IPS-20b (cell line): ENCODE measurements around the gene GAL3ST2.
"Not testable (repeated sequence)": the region's sequence is repeated elsewhere in the genome, so short reads cannot be mapped to it uniquely, and the experiment has no call there.

ENCODE experiments used
- H3K27ac ChIP-seq: one replicate; pipeline ENCODE4 v1.5.1; 2013; ENCODE audit warnings: low read length
- H3K27me3 ChIP-seq: 2 replicates; pipeline ENCODE4 v1.6.1; 2013; ENCODE audit warnings: mild to moderate bottlenecking, low read length, inconsistent platforms; ENCODE audit not compliant: insufficient read depth
- H3K36me3 ChIP-seq: 2 replicates; pipeline ENCODE4 v1.6.1; 2013; ENCODE audit warnings: low read depth, mild to moderate bottlenecking, inconsistent platforms, low read length, moderate library complexity; ENCODE audit not compliant: insufficient read depth
- H3K4me1 ChIP-seq: 2 replicates; pipeline ENCODE4 v1.6.1; 2013; ENCODE audit warnings: mild to moderate bottlenecking, control low read depth, inconsistent platforms, low read length, moderate library complexity; ENCODE audit not compliant: insufficient read depth
- H3K4me3 ChIP-seq: 2 replicates; pipeline ENCODE4 v1.5.1; 2013; ENCODE audit warnings: mild to moderate bottlenecking, low read length, inconsistent platforms
- H3K9ac ChIP-seq: 2 replicates; pipeline ENCODE4 v1.6.1; 2013; ENCODE audit warnings: low read depth, mild to moderate bottlenecking, inconsistent platforms, low read length, moderate library complexity
- H3K9me3 ChIP-seq: 2 replicates; pipeline ENCODE4 v1.6.1; 2013; ENCODE audit warnings: mild to moderate bottlenecking, low read depth, low read length, inconsistent platforms; ENCODE audit not compliant: insufficient read depth

Gene GAL3ST2

GRCh38 chr2:241823531-241824437 is 47.2 kb downstream of the GAL3ST2 start:
- H3K36me3 ChIP-seq, H3K4me3 ChIP-seq, H3K4me1 ChIP-seq, H3K9ac ChIP-seq, H3K27ac ChIP-seq, H3K9me3 ChIP-seq: not testable (repeated sequence)
- peaks cover 12% of the 10 kb centered on the region for H3K27me3 ChIP-seq

GRCh38 chr2:241827394-241827793 is 50.8 kb downstream of the GAL3ST2 start:
- no peaks in the 10 kb centered on the region for H3K36me3 ChIP-seq
- no peak overlapping the region for H3K9ac ChIP-seq
- H3K27me3 ChIP-seq, result peaks cover 12% of the 10 kb centered on the region
- H3K4me3 ChIP-seq, result no peak overlapping the region
- no peak overlapping the region for H3K27ac ChIP-seq
- no peaks in the 10 kb centered on the region for H3K4me1 ChIP-seq
- H3K9me3 ChIP-seq, result peaks cover 9% of the 10 kb centered on the region

- H3K36me3 ChIP-seq, result no peaks in the 10 kb centered on the region
- H3K27me3 ChIP-seq, result no peaks in the 10 kb centered on the region
- H3K27ac ChIP-seq, result no peak overlapping the region
- H3K4me3 ChIP-seq, result no peak overlapping the region
- no peaks in the 10 kb centered on the region for H3K4me1 ChIP-seq
- no peak overlapping the region for H3K9ac ChIP-seq
- no peaks in the 10 kb centered on the region for H3K9me3 ChIP-seq
These were observed 56.6 kb downstream of the GAL3ST2 start for GRCh38 chr2:241833101-241833663.

GRCh38 chr2:241833756-241834526 is 57.3 kb downstream of the GAL3ST2 start:
- not testable (repeated sequence) for H3K4me1 ChIP-seq, H3K27ac ChIP-seq, H3K36me3 ChIP-seq, H3K9ac ChIP-seq, H3K9me3 ChIP-seq, H3K4me3 ChIP-seq, H3K27me3 ChIP-seq

- Histone ChIP-seq H3K4me3 (no peak overlapping the region), H3K27ac (no peak overlapping the region), H3K9ac (no peak overlapping the region), H3K27me3 (no peaks in the 10 kb centered on the region), H3K36me3 (no peaks in the 10 kb centered on the region), H3K4me1 (no peaks in the 10 kb centered on the region), H3K9me3 (no peaks in the 10 kb centered on the region)
These were observed 58.0 kb downstream of the GAL3ST2 start for GRCh38 chr2:241834527-241835210.

- no peaks in the 10 kb centered on the region for H3K4me1 ChIP-seq
- no peaks in the 10 kb centered on the region for H3K9me3 ChIP-seq
- no peak overlapping the region for H3K4me3 ChIP-seq
- H3K36me3 ChIP-seq, result no peaks in the 10 kb centered on the region
- H3K27me3 ChIP-seq, result no peaks in the 10 kb centered on the region
- no peak overlapping the region for H3K9ac ChIP-seq
- H3K27ac ChIP-seq, result no peak overlapping the region
These were observed 59.0 kb downstream of the GAL3ST2 start for GRCh38 chr2:241835611-241836010.

GRCh38 chr2:241836292-241836691 is 59.7 kb downstream of the GAL3ST2 start:
- Histone ChIP-seq H3K27me3 (no peaks in the 10 kb centered on the region), H3K4me1 (no peaks in the 10 kb centered on the region), H3K36me3 (no peaks in the 10 kb centered on the region), H3K4me3 (no peak overlapping the region), H3K9ac (no peak overlapping the region), H3K27ac (no peak overlapping the region), H3K9me3 (no peaks in the 10 kb centered on the region)

GRCh38 chr2:241837197-241837965 is 60.8 kb downstream of the GAL3ST2 start:
- no peaks in the 10 kb centered on the region for H3K4me1 ChIP-seq
- no peak overlapping the region for H3K4me3 ChIP-seq
- H3K27me3 ChIP-seq, result peaks cover 2% of the 10 kb centered on the region; the same call in 1 of the 2 replicates
- H3K9me3 ChIP-seq, result no peaks in the 10 kb centered on the region
- H3K36me3 ChIP-seq, result no peaks in the 10 kb centered on the region
- H3K27ac ChIP-seq, result no peak overlapping the region
- H3K9ac ChIP-seq, result no peak overlapping the region

- Histone ChIP-seq H3K36me3 (no peaks in the 10 kb centered on the region), H3K4me1 (no peaks in the 10 kb centered on the region), H3K27me3 (peaks cover 37% of the 10 kb centered on the region), H3K9ac (no peak overlapping the region), H3K9me3 (no peaks in the 10 kb centered on the region), H3K4me3 (no peak overlapping the region), H3K27ac (no peak overlapping the region)
These were observed 64.8 kb downstream of the GAL3ST2 start for GRCh38 chr2:241841181-241842066.

- peaks cover 39% of the 10 kb centered on the region for H3K27me3 ChIP-seq
- no peak overlapping the region for H3K9ac ChIP-seq
- no peak overlapping the region for H3K4me3 ChIP-seq
- H3K9me3 ChIP-seq, result no peaks in the 10 kb centered on the region
- H3K27ac ChIP-seq, result no peak overlapping the region
- H3K36me3 ChIP-seq, result no peaks in the 10 kb centered on the region
- no peaks in the 10 kb centered on the region for H3K4me1 ChIP-seq
These were observed 65.4 kb downstream of the GAL3ST2 start for GRCh38 chr2:241842067-241842415.
